DMS53 (cell line): ENCODE results near the gene VWA7.

Experiments used
- DNase-seq: peaks from one replicate; lab custom pipeline; 2025; lab: John Stamatoyannopoulos, UW

Gene VWA7

DNA sequence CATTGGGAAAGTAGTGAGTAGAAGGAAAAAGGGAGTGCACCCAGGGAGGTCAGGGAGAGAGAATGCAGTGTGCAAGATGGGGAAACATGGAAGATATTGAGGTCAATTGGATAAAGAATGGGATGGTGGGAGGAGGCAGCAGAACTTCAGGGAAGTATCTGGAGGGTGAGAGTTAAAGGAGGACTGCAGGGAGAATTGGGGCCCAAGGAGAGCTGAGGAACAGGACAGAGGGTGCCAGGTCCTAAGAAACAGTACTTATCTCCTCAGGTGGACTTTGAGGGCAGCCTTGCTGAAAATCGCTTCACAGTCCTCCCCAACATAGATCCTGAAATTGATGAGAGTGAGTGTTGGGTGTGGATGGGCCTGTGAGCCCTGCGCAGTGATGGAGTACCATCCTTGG, 18.8 kb downstream of the VWA7 start:
- no peak for DNase-seq

DNA sequence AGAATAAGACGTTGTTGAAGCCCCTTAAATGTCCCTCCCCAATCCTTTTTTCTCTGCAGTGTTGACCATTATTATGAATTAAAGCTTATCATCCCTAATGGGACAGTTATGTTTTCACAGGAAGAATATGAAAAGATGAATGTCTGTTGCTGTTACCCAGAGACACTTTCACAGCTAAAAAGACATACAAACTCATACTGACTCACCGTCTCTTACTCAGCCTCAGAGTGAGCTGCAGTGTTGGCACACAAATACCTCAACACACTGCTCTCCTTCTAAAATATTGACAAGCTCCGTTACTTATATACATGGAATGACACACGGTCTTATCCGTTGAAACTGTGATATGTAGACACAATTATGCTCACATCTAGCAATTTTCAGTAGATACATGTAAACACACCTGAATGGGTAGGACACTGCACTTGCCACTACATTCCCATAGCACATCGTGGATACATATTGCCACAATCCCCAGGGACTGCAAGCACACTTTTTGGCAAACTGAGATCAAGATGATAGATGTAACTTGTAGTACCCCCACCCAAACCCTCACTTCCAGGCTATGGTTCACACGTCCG, 24.3 kb downstream of the VWA7 start:
- no peak for DNase-seq

GRCh38 chr6:31750411-31751022, 26.6 kb downstream of the VWA7 start:
- no peak for DNase-seq

DNA sequence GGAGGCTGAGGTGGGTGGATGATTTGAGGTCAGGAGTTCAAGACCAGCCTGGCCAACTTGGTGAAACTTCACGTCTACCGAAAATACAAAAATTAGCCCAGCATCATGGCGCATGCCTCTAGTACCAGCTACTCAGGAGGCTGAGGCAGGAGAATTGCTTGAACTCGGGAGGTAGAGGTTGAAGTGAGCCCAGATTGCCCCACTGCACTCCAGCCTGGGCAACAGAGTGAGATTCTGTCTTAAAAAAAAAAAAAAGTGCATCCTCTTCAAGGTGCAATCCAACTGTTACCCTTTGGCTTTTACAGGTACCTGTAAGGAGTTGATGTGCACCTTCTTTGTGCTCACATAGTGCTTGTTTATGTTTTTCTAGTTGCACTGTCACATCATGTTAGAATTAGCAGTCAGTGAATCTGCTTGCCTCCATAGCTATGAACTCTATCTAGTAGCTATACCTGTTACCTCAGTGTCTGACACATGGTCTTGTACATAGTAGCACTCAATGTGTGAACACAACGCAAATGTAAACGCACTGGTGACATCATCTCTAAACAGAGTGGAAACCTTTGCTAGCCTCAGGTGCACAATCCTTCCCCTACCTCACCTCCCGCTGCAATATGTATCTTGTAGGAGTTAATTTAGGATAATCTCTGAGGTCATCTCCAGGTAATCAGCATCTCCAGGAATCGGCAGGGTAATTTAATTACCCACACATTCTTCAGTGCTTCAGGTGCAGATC, 27.7 kb downstream of the VWA7 start:
- peak; percentile 81 for DNase-seq

- no peak for DNase-seq
These were observed 32.7 kb downstream of the VWA7 start for GRCh38 chr6:31744422-31744821.

GRCh38 chr6:31742894-31743293, 34.2 kb downstream of the VWA7 start:
- no peak for DNase-seq

DNA sequence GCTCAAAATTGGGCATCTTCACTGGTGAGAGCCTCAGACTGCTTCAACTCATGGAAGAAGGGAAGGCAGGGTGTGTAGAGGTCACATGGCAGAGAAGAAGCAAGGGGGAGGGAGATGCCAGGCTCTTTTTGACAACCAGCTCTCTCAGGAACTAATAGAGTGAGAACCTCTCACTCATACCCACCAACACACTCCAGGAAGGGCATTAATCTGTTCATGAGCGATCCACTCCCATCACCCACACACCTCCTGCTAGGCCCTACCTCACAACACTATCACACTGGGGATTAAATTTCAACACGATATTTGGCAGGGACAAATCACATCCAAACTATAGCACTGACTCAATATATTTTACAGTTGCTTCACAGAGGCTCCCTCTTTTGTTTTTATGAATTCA, 35.3 kb downstream of the VWA7 start:
- no peak for DNase-seq

GRCh38 chr6:31740397-31741223, 36.5 kb downstream of the VWA7 start:
- no peak for DNase-seq

DNA sequence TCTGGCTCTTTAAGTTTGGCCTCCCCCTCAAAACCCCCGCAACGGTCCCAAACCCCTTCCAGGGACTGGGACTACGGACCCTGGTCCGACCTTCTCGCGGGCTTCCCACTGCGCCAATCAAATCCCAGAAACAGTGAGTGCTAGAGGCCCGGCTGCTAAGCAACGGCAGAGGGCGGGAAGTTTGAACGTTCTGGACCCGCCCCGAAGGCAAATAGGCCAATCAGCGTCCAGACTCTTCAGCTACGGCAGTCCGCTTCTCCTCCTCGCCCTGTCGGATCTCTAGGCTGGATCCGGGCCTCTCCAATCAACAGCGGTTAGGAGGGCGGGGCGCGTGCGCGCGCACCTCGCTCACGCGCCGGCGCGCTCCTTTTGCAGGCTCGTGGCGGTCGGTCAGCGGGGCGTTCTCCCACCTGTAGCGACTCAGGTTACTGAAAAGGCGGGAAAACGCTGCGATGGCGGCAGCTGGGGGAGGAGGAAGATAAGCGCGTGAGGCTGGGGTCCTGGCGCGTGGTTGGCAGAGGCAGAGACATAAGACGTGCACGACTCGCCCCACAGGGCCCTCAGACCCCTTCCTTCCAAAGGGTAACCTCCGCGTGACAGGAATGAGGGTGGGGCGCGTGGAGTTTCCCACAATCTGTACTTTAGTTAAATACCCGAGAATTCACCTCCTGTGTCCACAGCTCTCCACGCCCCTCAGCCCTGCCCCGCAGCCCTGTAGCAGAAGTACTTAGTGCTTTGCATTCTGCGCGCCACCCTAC, 37.3 kb downstream of the VWA7 start, which contains the start of gene MSH5:
Gene MSH5, plus strand, starts transcription at position 367 of the 758 bp plus-strand sequence. CDS start 462 bp downstream, outside the sequence.
- peak; percentile 100 for DNase-seq

GRCh38 chr6:31737991-31738979, 38.8 kb downstream of the VWA7 start:
- DNase-seq: peak; percentile 99

GRCh38 chr6:31737315-31737990, 39.7 kb downstream of the VWA7 start:
- peak; percentile 97 for DNase-seq

GRCh38 chr6:31736768-31737314, 40.3 kb downstream of the VWA7 start:
- peak; percentile 61 for DNase-seq

GRCh38 chr6:31736021-31736767, 40.9 kb downstream of the VWA7 start, which contains the start of gene CLIC1:
TSS of gene CLIC1 (minus strand) at chr6:31736530. CDS start at chr6:31736300, 230 bp downstream.
- DNase-seq: peak; percentile 96

GRCh38 chr6:31734821-31735406, 42.2 kb downstream of the VWA7 start:
- peak; percentile 87 for DNase-seq

GRCh38 chr6:31734247-31734820, 42.8 kb downstream of the VWA7 start:
- DNase-seq: no peak

GRCh38 chr6:31733734-31734133, 43.4 kb downstream of the VWA7 start:
- no peak for DNase-seq

DNA sequence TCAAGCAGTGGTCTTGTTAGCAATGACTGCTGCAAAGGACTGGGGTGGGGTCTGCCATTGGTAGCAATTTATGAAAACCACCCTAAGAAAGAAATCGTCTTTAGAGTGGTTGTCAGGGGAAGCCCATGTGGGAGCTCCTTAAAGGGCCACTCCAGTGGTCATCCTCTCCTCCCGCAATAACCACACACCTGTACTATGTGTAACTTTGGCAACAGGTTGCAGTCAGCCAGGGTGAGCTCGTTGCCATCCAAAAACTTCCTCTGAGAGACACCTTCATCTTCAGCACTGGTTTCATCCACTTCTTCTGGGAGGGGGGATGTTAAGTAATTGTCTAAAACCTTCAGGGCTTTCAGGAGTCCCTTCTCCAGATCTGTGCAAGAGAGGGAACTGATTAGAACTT, 45.1 kb downstream of the VWA7 start:
- no peak for DNase-seq

- peak; percentile 37 for DNase-seq
These were observed 46.5 kb downstream of the VWA7 start for GRCh38 chr6:31730631-31731086.
